ENCODE results near the gene TANC1.

The TANC1 gene

GRCh38 chr2:159192371-159192918 is 224.0 kb downstream of the TANC1 start:
- no peaks in the 10 kb centered on the region for H3K27me3 ChIP-seq (ENCODE audit: insufficient read depth, low read length)
- 96% methylated on average over 12 of the region's 12 CpGs for WGBS

DNA sequence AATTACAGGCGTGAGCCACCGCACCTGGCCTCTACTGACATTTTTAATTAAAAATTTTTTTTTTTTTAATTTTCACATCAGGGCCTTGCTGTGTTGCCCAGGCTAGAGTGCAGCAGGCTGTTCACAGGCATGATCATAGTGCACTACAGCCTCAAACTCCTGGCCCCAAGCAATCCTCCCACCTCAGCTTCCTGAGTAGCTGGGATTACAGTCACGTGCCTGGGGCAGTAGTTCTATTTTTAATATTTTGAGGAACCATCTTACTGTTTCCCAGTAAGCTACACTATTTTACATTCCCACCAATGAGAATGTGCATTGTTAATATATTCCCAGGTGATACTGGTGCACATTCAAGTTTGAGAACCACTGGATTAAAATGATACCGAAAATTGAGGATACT is 225.4 kb downstream of the TANC1 start:
- H3K4me3 ChIP-seq (ENCODE audit: low read length): no peak overlapping the region
- WGBS: 97% methylated on average over 4 of the region's 4 CpGs
- H3K9me3 ChIP-seq (ENCODE audit: insufficient read depth, low read depth, low read length): no peaks in the 10 kb centered on the region
- no peaks in the 10 kb centered on the region for H3K4me1 ChIP-seq (ENCODE audit: insufficient read depth, low read length)
- H3K27me3 ChIP-seq (ENCODE audit: insufficient read depth, low read length): no peaks in the 10 kb centered on the region
- H3K27ac ChIP-seq (ENCODE audit: low read depth, low read length): no peak overlapping the region
- H3K36me3 ChIP-seq (ENCODE audit: insufficient read depth, low read length): no peaks in the 10 kb centered on the region
- no peak overlapping the region for H3K9ac ChIP-seq (ENCODE audit: low read depth, low read length)

More at GRCh38 chr2:159192371-159192918, 224.0 kb downstream of the TANC1 start:
- Histone ChIP-seq H3K4me3 (ENCODE audit: low read length) (no peak overlapping the region), H3K9me3 (ENCODE audit: insufficient read depth, low read depth, low read length) (no peaks in the 10 kb centered on the region), H3K4me1 (ENCODE audit: insufficient read depth, low read length) (no peaks in the 10 kb centered on the region), H3K36me3 (ENCODE audit: insufficient read depth, low read length) (no peaks in the 10 kb centered on the region), H3K9ac (ENCODE audit: low read depth, low read length) (no peak overlapping the region), H3K27ac (ENCODE audit: low read depth, low read length) (no peak overlapping the region)

DNA sequence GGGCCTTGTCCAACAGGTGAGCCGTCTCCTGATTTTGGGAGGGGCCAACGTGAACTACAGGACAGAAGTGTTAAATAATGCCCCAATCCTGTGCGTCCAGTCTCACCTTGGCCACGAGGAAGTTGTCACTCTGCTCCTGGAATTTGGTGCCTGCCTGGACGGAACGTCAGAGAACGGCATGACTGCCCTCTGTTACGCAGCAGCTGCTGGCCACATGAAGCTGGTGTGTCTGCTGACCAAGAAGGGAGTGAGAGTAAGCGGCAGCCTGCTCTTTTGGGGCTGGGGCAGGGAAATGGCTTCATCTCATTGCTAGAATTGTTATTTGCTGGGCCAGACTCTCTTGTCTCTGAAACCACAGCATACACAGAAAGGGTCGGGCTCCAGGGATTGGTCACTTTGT is 225.8 kb downstream of the TANC1 start:
- WGBS: 94% methylated on average over 10 of the region's 10 CpGs
- Histone ChIP-seq H3K36me3 (ENCODE audit: insufficient read depth, low read length) (no peaks in the 10 kb centered on the region), H3K27ac (ENCODE audit: low read depth, low read length) (no peak overlapping the region), H3K9ac (ENCODE audit: low read depth, low read length) (no peak overlapping the region), H3K9me3 (ENCODE audit: insufficient read depth, low read depth, low read length) (no peaks in the 10 kb centered on the region), H3K4me1 (ENCODE audit: insufficient read depth, low read length) (no peaks in the 10 kb centered on the region), H3K27me3 (ENCODE audit: insufficient read depth, low read length) (no peaks in the 10 kb centered on the region), H3K4me3 (ENCODE audit: low read length) (no peak overlapping the region)

DNA sequence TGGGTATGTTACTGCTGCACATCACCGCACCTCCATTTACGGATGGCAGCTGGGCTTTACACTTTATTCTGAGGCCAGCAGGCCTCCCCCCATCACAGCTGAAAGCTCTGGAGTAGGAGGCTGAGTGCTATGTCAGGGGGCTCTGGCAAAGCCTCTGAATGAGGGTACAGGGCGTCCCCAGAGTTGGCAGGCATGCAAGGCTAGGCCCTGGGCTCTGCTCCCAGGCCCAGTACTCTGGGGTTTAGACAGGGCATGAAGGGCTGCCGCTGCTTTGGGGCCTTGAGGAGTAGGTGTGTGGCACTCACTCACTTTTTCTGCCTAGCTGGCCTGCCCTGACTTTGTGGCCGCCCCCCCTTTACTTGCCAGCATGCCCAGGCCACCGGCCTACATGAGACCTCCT is 227.3 kb downstream of the TANC1 start:
- Histone ChIP-seq H3K27me3 (ENCODE audit: insufficient read depth, low read length) (no peaks in the 10 kb centered on the region), H3K27ac (ENCODE audit: low read depth, low read length) (no peak overlapping the region), H3K9me3 (ENCODE audit: insufficient read depth, low read depth, low read length) (no peaks in the 10 kb centered on the region), H3K4me1 (ENCODE audit: insufficient read depth, low read length) (no peaks in the 10 kb centered on the region; the same call in 1 of the 2 replicates), H3K36me3 (ENCODE audit: insufficient read depth, low read length) (no peaks in the 10 kb centered on the region), H3K9ac (ENCODE audit: low read depth, low read length) (no peak overlapping the region), H3K4me3 (ENCODE audit: low read length) (no peak overlapping the region)
- 93% methylated on average over 6 of the region's 6 CpGs for WGBS

DNA sequence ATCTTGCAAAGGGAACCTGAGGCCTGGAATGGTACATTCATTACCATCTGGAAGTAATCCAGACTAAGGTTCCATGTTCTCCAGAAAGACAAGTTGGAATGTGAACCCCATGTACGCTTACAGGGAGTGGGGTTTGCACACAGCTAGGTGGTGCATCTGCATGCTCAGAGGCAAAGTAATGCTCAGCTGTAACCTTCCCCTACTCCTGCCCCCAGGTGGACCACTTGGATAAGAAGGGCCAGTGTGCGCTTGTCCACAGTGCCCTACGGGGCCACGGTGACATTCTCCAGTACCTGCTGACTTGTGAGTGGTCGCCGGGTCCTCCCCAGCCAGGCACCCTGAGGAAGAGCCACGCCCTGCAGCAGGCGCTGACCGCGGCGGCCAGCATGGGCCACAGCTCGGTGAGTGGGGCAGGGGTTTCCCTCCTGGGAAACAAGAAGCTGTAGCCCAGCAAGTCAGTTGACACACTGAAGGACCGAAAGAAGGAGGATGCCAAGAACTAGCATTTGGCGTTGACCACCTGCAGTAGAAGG is 228.0 kb downstream of the TANC1 start:
- Histone ChIP-seq H3K36me3 (ENCODE audit: insufficient read depth, low read length) (no peaks in the 10 kb centered on the region), H3K9me3 (ENCODE audit: insufficient read depth, low read depth, low read length) (no peaks in the 10 kb centered on the region), H3K4me3 (ENCODE audit: low read length) (no peak overlapping the region), H3K4me1 (ENCODE audit: insufficient read depth, low read length) (no peaks in the 10 kb centered on the region; the same call in 1 of the 2 replicates), H3K27me3 (ENCODE audit: insufficient read depth, low read length) (no peaks in the 10 kb centered on the region), H3K27ac (ENCODE audit: low read depth, low read length) (no peak overlapping the region), H3K9ac (ENCODE audit: low read depth, low read length) (no peak overlapping the region)
- WGBS: 95% methylated on average over 14 of the region's 14 CpGs

GRCh38 chr2:159199236-159199635 is 230.8 kb downstream of the TANC1 start:
- Histone ChIP-seq H3K9me3 (ENCODE audit: insufficient read depth, low read depth, low read length) (no peaks in the 10 kb centered on the region), H3K9ac (ENCODE audit: low read depth, low read length) (no peak overlapping the region), H3K4me1 (ENCODE audit: insufficient read depth, low read length) (no peaks in the 10 kb centered on the region; the same call in 1 of the 2 replicates), H3K4me3 (ENCODE audit: low read length) (no peak overlapping the region), H3K36me3 (ENCODE audit: insufficient read depth, low read length) (no peaks in the 10 kb centered on the region), H3K27ac (ENCODE audit: low read depth, low read length) (no peak overlapping the region), H3K27me3 (ENCODE audit: insufficient read depth, low read length) (no peaks in the 10 kb centered on the region)
- 93% methylated on average over 9 of the region's 9 CpGs for WGBS

GRCh38 chr2:159199761-159200465 is 231.5 kb downstream of the TANC1 start:
- 95% methylated on average over 4 of the region's 4 CpGs for WGBS
- H3K4me3 ChIP-seq (ENCODE audit: low read length): no peak overlapping the region

DNA sequence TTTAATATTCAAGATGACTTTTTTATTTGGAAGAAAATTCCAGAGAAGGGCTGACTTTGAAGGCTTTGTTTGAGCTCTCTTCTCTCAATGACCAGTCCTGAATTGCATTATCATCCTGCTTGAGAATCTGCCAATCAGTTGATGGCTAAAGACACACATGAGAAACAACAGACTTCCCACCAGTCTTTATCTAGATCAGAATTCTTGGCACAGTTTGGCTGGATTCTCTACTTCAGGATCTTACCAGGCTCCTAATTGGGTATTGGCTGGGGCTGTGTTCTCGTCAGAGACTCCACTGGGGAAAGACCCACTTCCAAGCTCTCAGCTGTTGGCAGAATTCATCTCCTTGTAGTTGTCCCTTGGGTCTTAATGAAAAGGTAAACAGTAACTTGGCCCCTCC is 232.1 kb downstream of the TANC1 start:
- Histone ChIP-seq H3K27me3 (ENCODE audit: insufficient read depth, low read length) (no peaks in the 10 kb centered on the region), H3K9me3 (ENCODE audit: insufficient read depth, low read depth, low read length) (no peaks in the 10 kb centered on the region), H3K27ac (ENCODE audit: low read depth, low read length) (no peak overlapping the region), H3K36me3 (ENCODE audit: insufficient read depth, low read length) (no peaks in the 10 kb centered on the region), H3K4me1 (ENCODE audit: insufficient read depth, low read length) (no peaks in the 10 kb centered on the region; the same call in 1 of the 2 replicates), H3K9ac (ENCODE audit: low read depth, low read length) (no peak overlapping the region), H3K4me3 (ENCODE audit: low read length) (no peak overlapping the region)
- WGBS: 89% methylated on average over 1 of the region's 1 CpG

More at GRCh38 chr2:159199761-159200465, 231.5 kb downstream of the TANC1 start:
- Histone ChIP-seq H3K9me3 (ENCODE audit: insufficient read depth, low read depth, low read length) (no peaks in the 10 kb centered on the region), H3K9ac (ENCODE audit: low read depth, low read length) (no peak overlapping the region), H3K27ac (ENCODE audit: low read depth, low read length) (no peak overlapping the region), H3K4me1 (ENCODE audit: insufficient read depth, low read length) (no peaks in the 10 kb centered on the region; the same call in 1 of the 2 replicates), H3K27me3 (ENCODE audit: insufficient read depth, low read length) (no peaks in the 10 kb centered on the region), H3K36me3 (ENCODE audit: insufficient read depth, low read length) (no peaks in the 10 kb centered on the region)

DNA sequence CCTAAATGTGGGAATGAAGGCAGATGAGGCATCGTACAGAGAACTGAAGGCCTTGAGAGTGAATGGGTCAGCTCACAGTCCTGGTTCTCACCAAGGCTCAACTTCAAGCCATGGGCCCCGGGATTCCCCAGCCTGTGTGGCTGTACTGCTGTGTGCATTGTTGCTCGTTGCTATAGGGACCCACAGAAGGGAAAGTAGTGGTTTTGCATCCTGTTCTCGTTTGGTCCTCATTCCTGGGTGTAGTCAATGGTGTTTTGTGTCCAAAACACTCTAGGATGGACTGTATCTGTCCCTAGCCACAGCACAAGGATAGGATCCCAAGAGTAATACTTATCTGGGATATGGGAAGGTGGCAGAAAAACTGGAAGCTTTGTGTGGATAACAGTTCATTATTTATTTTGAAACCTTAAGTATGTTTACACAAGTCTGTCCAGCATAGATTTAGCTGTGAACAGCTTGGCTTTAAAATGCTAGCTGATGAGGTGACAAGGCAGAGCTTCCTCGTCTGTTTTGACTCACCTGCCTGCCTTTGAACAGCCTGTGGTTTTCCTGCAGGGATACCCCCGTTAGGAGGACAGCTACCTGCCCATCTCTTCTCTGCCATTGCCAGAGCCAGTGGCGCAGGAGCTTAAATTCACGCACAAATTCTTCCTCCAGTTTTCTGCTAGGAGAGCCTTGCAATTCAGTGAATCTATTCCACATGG is 233.1 kb downstream of the TANC1 start:
- Histone ChIP-seq H3K9me3 (ENCODE audit: insufficient read depth, low read depth, low read length) (no peaks in the 10 kb centered on the region), H3K4me3 (ENCODE audit: low read length) (no peak overlapping the region), H3K9ac (ENCODE audit: low read depth, low read length) (no peak overlapping the region), H3K27me3 (ENCODE audit: insufficient read depth, low read length) (no peaks in the 10 kb centered on the region), H3K4me1 (ENCODE audit: insufficient read depth, low read length) (no peaks in the 10 kb centered on the region; the same call in 1 of the 2 replicates), H3K27ac (ENCODE audit: low read depth, low read length) (no peak overlapping the region), H3K36me3 (ENCODE audit: insufficient read depth, low read length) (no peaks in the 10 kb centered on the region)
- WGBS: 83% methylated on average over 8 of the region's 8 CpGs

DNA sequence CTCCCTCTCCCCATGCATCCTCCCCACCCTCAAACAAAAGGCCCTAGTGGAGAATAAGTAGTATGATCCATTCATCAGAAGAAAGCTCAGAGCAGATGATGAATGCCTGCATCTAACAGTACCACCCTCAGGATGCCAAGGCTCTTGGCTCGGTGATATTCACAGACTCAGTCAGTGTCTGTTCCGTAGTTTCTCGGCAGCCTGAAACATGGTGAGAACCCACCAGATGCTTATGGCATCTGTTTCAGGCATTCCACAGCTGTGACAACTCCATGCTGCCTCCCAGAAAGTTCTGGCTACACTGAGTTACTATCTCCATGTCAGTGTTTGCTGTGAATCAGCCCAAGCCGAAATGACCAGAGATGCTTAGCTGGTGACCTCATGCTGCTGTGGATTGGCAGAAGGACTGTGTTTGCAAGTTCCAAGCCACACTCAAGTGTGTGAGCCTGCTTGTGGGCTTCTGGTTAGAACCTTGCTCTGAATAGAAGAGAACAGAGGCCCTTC is 234.2 kb downstream of the TANC1 start:
- Histone ChIP-seq H3K27ac (ENCODE audit: low read depth, low read length) (no peak overlapping the region), H3K9ac (ENCODE audit: low read depth, low read length) (no peak overlapping the region)
- WGBS: 87% methylated on average over 4 of the region's 4 CpGs

More for the DNA sequence above, 234.2 kb downstream of the TANC1 start:
- H3K36me3 ChIP-seq (ENCODE audit: insufficient read depth, low read length): no peaks in the 10 kb centered on the region
- peaks cover under 1% of the 10 kb centered on the region; the same call in 1 of the 2 replicates for H3K27me3 ChIP-seq (ENCODE audit: insufficient read depth, low read length)
- no peaks in the 10 kb centered on the region for H3K9me3 ChIP-seq (ENCODE audit: insufficient read depth, low read depth, low read length)
- H3K4me3 ChIP-seq (ENCODE audit: low read length): no peak overlapping the region
- H3K4me1 ChIP-seq (ENCODE audit: insufficient read depth, low read length): no peaks in the 10 kb centered on the region; the same call in 1 of the 2 replicates

Data from HUES64 (cell line).